B cell (primary cell): ENCODE data around the gene LAMA2. TPM values are rescaled to one million over a fixed set of nuclear protein-coding genes. Genes with fewer than 3 reads are reported as not detected.

ENCODE experiments used
- ATAC-seq: fragments of 200-7000 bp; cut with Tn5 transposase; one replicate; pipeline ENCODE4 v1.10.0; 2021; ENCODE audit warnings: low read depth, mild to moderate bottlenecking, moderate number of reproducible peaks, moderate library complexity
- CTCF ChIA-PET: fragments of 350-600 bp; sonication (Branson Sonifier 250); formaldehyde crosslinking; loops from one replicate; lab custom pipeline; 2021; ENCODE audit warnings: antibody characterized with exemption, inconsistent platforms; lab: Charles Lee
- POLR2A ChIA-PET: fragments of 350-600 bp; sonication (Branson Sonifier 250); formaldehyde crosslinking; loops from one replicate; lab custom pipeline; 2021; ENCODE audit warnings: antibody characterized with exemption; lab: Charles Lee
- DNase-seq: peaks from one replicate; pipeline ENCODE4 v3.0.0; 2013
- H2AFZ ChIP-seq: 2 replicates; pipeline ENCODE4 v1.6.1; 2012; ENCODE audit warnings: mild to moderate bottlenecking, low read depth, low read length; ENCODE audit not compliant: insufficient read depth, poor library complexity, severe bottlenecking
- H3K27ac ChIP-seq, 2 donors: 1 replicate in 1 of 2; 2 replicates in 1 of 2; pipeline ENCODE4 v1.5.1; 2012 to 2013; ENCODE audit warnings: low read length in 2 of 2, mild to moderate bottlenecking in 2 of 2, moderate library complexity in 1 of 2
- H3K27me3 ChIP-seq, 4 experiments: fragments of 200-600 bp in 1 of 4; sonication (generic) in 1 of 4; replicated peaks in 1 of 4; 1 replicate in 2 of 4; 2 replicates in 2 of 4; pipeline versions ENCODE4 v1.6.1 to v1.7.0; 2013 to 2016; ENCODE audit warnings: low read length in 3 of 4, mild to moderate bottlenecking in 2 of 4, mixed read lengths in 1 of 4, moderate library complexity in 1 of 4; ENCODE audit not compliant: insufficient read depth in 4 of 4, control insufficient read depth in 3 of 4; ENCODE audit errors: control extremely low read depth in 1 of 4
- H3K36me3 ChIP-seq, 2 experiments: replicated peaks in 1 of 2; 1 replicate in 1 of 2; 2 replicates in 1 of 2; pipeline versions ENCODE4 v1.6.1 to v1.7.1; 2013; ENCODE audit warnings: low read length in 1 of 2; ENCODE audit not compliant: insufficient read depth in 2 of 2, control insufficient read depth in 1 of 2; ENCODE audit errors: control extremely low read depth in 1 of 2, extremely low read depth in 1 of 2
- H3K4me1 ChIP-seq, 2 donors: fragments of 200-600 bp in 1 of 2; sonication (generic) in 1 of 2; 1 replicate in 1 of 2; 2 replicates in 1 of 2; pipeline versions ENCODE4 v1.5.1 to v1.6.1; 2013 to 2017; ENCODE audit warnings: low read length in 2 of 2; ENCODE audit not compliant: control insufficient read depth in 2 of 2, insufficient read depth in 2 of 2
- H3K4me2 ChIP-seq: replicated peaks from 2 replicates; pipeline ENCODE3; 2012; ENCODE audit warnings: mild to moderate bottlenecking, low read depth, low read length; ENCODE audit not compliant: poor library complexity, severe bottlenecking
- H3K4me3 ChIP-seq, 5 experiments: fragments of 200-600 bp in 1 of 5; sonication (generic) in 1 of 5; 1 replicate in 3 of 5; 2 replicates in 2 of 5; pipeline versions ENCODE4 v1.5.1 to v1.7.0; 2011 to 2016; ENCODE audit warnings: low read length in 4 of 5, mild to moderate bottlenecking in 4 of 5, low read depth in 2 of 5, control low read depth in 1 of 5, moderate library complexity in 1 of 5; ENCODE audit not compliant: insufficient read depth in 1 of 5; ENCODE audit errors: control extremely low read depth in 1 of 5, extremely low read depth in 1 of 5
- H3K79me2 ChIP-seq: fragments of 200-600 bp; sonication (generic); one replicate; pipeline ENCODE4 v1.6.0; 2016; ENCODE audit warnings: low read length; ENCODE audit not compliant: control insufficient read depth, insufficient read depth
- H3K9ac ChIP-seq: fragments of 200-600 bp; sonication (generic); 2 replicates; pipeline ENCODE4 v1.6.1; 2017; ENCODE audit warnings: mild to moderate bottlenecking, low read length, moderate library complexity
- H3K9me3 ChIP-seq, 3 donors: one replicate each; pipeline versions ENCODE4 v1.6.1 to v1.7.1; 2013; ENCODE audit warnings: low read length in 2 of 3; ENCODE audit not compliant: control insufficient read depth in 2 of 3, insufficient read depth in 1 of 3; ENCODE audit errors: control extremely low read depth in 1 of 3
- H4K20me1 ChIP-seq: 2 replicates; pipeline ENCODE4 v1.6.0; 2012; ENCODE audit warnings: mild to moderate bottlenecking, low read length; ENCODE audit not compliant: insufficient read depth, control insufficient read depth, poor library complexity, severe bottlenecking
- H3K27ac Mint-ChIP-seq: one replicate; pipeline ENCODE4 v1.8.0; 2021; ENCODE audit warnings: mixed read lengths
- H3K27me3 Mint-ChIP-seq: one replicate; pipeline ENCODE4 v1.8.0; 2021; ENCODE audit warnings: mixed read lengths
- H3K4me1 Mint-ChIP-seq: one replicate; pipeline ENCODE4 v1.8.0; 2021; ENCODE audit warnings: mixed read lengths
- H3K4me3 Mint-ChIP-seq: one replicate; pipeline ENCODE4 v1.8.0; 2021; ENCODE audit warnings: mixed read lengths
- H3K9me3 Mint-ChIP-seq: one replicate; pipeline ENCODE4 v1.8.0; 2022; ENCODE audit warnings: mixed read lengths; ENCODE audit not compliant: insufficient read depth
- CTCF ChIP-seq: fragments of 200-600 bp; IDR thresholded peaks from one replicate; pipeline ENCODE4 v1.8.0; 2022; ENCODE audit warnings: antibody characterized with exemption, mild to moderate bottlenecking
- EZH2 ChIP-seq: IDR thresholded peaks from 2 replicates; pipeline ENCODE4 v1.6.1; 2012; ENCODE audit warnings: borderline replicate concordance, low read depth, mild to moderate bottlenecking, moderate library complexity, low read length; ENCODE audit not compliant: insufficient read depth, poor library complexity, severe bottlenecking
- WGBS: methylation state at CpG from one replicate; pipeline ENCODE4 v1.1.5; 2013; ENCODE audit warnings: missing lambda C conversion rate; ENCODE audit not compliant: insufficient coverage; 5-methylcytosine and 5-hydroxymethylcytosine counted together
- intact Hi-C: fragments of 100-400 bp; cut with micrococcal nuclease; formaldehyde crosslinking; loops from one replicate; pipeline ENCODE4 v1.10.0; 2022
- polyA plus RNA-seq: library from polyadenylated mRNA; depleted of rRNA; stranded (reverse); fragments of >200 nt; gene quantifications from 2 replicates; pipeline ENCODE4 v1.2.3, GENCODE V29; 2012
- total RNA-seq, 2 donors: library from RNA; stranded (reverse); fragments of 120-200 nt in 1 of 2; gene quantifications; 1 replicate in 1 of 2; 2 replicates in 1 of 2; pipeline versions ENCODE4 v1.2.3 to v1.2.4, GENCODE V29; 2013 to 2022

Gene LAMA2
- total and polyA plus RNA-seq, 2 donors (not counting 1 experiment from before 2014, with no cell fraction given) = 0.16 TPM; not detected in 1

GRCh38 chr6:129287231-129288177 is 404.6 kb downstream of the LAMA2 start:
- no peaks in the 10 kb centered on the region for H3K4me1 Mint-ChIP-seq
- 92% methylated on average over 4 of the region's 7 CpGs for WGBS

More at GRCh38 chr6:129287231-129288177, 404.6 kb downstream of the LAMA2 start:
- no peak overlapping the region for H2AFZ ChIP-seq
- no peak overlapping the region for H3K4me2 ChIP-seq
- Mint-ChIP-seq H3K27ac (no peak overlapping the region), H3K9me3 (no peaks in the 10 kb centered on the region), H3K27me3 (peaks cover 3% of the 10 kb centered on the region), H3K4me3 (no peak overlapping the region)
- H3K4me1 ChIP-seq = no peaks in the 10 kb centered on the region
- no peaks in the 10 kb centered on the region for H3K9me3 ChIP-seq
- ATAC-seq (no peak), DNase-seq (no peak)
- H3K79me2 ChIP-seq = no peaks in the 10 kb centered on the region
- ChIA-PET CTCF (no interaction called here), POLR2A (no interaction called here)
- H3K36me3 ChIP-seq = no peaks in the 10 kb centered on the region
- no peaks in the 10 kb centered on the region for H3K27me3 ChIP-seq
- H3K27ac ChIP-seq = no peak overlapping the region
- H3K4me3 ChIP-seq = no peak overlapping the region
- H3K9ac ChIP-seq = no peak overlapping the region
- intact Hi-C loops = no loop called here
- H4K20me1 ChIP-seq = no peaks in the 10 kb centered on the region
- TF ChIP-seq CTCF (no peak), EZH2 (no peak)
